T-helper 1 cell treated with Interleukin-12 subunit alpha and Interleukin-12 subunit beta and Interleukin-4 antibody, amounts not matched to agents 30 ng/mL and 1 ng/mL, for 36 hours (primary cell): Measurements from ENCODE around the gene RPL5. TPM values are rescaled to one million over a fixed set of nuclear protein-coding genes. Genes with fewer than 3 reads are reported as not detected.

Source experiments
- intact Hi-C: fragments of 100-400 bp; cut with micrococcal nuclease; formaldehyde crosslinking; loops from one replicate; pipeline ENCODE4 v1.15.1; 2024
- total RNA-seq: library from RNA; stranded (reverse); gene quantifications from 2 replicates; pipeline ENCODE4 v1.2.3, GENCODE V29; 2022

RPL5 gene
- total RNA-seq, 1 donor from 2014 or later, result 661 TPM

DNA sequence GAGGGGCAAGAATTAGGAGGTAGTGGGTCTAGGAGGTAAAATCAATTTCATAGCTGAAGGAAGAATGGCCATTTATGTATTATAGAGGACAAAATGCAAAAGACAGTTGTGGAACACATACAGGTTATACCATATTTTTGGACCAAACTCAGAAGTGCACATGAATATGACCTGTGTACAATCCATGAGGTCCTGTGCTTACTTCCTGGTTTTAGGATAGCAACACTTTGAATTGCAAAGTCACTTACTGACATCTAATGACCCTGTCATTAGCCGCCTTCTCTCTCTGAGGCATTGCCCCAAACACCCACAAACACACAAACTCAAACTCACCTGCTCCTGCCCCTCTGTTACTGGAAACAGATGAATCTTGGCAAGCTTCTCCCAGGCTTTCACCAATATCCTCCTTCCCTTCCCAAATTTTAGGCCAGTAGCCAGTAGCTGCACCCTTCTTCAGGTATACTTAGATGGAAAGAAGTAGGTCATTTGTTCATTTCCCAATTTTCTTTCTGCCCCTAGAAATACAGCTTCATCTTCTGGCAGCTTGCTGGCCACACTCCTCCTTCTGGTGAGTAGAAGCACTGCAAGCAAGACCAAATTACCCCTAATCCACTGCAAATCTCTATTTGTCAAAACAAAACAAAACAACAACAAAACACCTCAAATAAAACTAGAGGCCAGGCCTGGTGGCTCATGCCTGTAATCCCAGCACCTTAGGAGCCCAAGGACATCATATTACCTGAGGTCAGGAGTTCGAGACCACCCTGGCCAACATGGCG lies 13.7 kb upstream of the RPL5 start:
- intact Hi-C loops, result loop anchor here (1.0 kb wide), 3 partner anchors 34 to 821 kb away; no protein-coding TSS in a partner anchor

DNA sequence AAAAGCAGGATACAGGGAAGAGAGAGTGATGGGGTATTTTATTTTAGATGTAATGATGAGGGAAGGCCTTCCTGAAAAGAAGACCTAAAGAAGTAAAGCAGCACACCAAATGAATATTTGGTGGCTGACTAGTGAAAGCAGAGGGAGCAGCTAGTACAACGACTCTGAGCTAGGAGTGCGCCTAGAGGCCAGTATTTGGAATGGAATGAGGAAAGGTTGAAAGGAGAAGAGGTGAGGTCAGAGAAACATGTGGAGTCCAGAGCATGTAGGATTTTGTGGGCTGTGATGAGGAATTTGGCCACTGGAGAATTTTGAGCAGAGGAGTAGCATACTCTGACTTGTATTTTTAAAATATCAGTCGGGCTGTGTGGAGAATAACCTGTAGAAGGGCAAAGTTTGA lies 11.8 kb upstream of the RPL5 start:
- intact Hi-C loops, result no loop called here

DNA sequence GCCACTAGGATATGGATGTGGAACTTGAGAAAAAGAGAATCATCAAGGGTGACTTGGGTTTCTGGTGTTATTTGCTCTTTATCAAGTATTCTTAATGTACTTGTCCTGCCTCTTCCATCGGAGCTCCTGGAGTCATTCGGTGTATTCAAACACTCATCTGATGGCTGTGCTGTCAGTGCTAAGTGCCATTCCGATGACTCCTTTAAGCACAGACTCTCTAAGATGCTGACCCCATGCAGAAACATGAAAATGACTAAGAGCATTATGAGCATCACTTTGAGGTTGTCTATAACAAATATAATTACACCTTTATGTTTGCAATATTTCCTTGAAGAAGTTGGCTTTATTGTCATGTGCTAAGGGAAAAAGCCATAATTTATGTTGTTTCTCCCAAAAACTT lies 11.3 kb upstream of the RPL5 start:
- intact Hi-C loops, result no loop called here

DNA sequence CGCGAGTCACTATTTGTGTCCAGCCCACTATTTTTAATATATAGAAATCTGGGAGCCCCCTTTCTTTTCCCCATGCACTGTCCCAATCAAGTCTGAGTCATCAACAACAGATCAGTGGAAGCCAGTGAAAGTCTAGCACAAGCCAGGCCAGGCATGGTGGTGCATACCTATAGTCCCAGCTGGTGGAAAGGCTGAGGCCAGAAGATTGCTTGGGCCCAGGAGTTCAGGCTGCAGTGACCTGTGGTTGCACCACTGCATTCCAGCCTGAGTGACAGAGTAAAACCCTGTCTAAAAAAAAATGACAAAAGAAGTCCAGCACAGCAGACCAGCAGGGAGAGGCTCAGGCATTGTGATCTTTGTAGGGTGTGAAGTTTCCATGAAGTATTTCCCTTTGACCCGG lies 9.0 kb upstream of the RPL5 start:
- intact Hi-C loops, result no loop called here

DNA sequence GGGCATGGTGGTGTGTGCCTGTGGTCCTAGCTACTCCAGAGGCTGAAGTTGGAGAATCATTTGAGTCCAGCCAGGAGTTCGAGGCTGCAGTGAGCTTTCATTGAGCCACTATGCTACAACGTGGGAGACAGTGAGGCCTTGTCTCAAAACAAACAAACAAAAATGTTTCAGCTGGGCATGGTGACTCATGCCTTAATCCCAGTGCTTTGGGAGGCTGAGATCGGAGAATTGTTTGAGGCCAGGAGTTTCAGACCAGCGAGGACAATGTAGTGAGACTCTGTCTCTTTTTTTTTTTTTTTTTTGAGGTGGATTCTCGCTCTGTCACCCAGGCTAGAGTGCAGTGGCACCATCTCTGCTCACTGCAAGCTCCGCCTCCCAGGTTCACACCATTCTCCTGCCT lies 5.0 kb upstream of the RPL5 start:
- intact Hi-C loops, result no loop called here

DNA sequence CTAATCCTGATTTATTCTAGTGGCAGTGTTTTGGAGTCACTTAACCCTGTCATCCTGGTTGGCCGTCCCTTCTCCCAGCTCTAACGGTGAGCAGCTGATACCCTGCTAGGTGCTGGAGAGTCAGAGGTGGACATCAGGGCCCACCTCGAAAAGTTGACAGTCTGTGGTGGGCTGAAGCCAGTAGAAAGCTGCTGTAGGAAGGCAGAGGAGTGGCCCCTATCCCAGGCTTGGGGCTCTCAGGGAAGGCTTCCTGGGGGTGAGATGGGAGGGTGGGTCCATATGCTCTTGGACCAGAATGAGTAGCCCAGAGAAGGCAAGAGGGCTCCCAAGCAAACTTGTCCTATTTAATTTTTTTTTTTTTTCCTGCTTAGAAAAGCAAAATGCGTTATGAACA lies 475 bp upstream of the RPL5 start:
- intact Hi-C loops, result loop anchor here (1.0 to 10.0 kb wide), 11 partner anchors 10 to 1327 kb away; partner anchors contain the start of genes BTBD8, CDC7, DNTTIP2 and DR1

GRCh38 chr1:92832537-92833114 lies 786 bp downstream of the RPL5 start:
- intact Hi-C loops, result loop anchor here (1.0 to 10.0 kb wide), 14 partner anchors 26 to 1810 kb away; partner anchors contain the start of genes BTBD8, CDC7, DNTTIP2 and GCLM

- intact Hi-C loops, result loop anchor here (2.0 to 10.0 kb wide), 8 partner anchors 297 to 1329 kb away; partner anchors contain the start of genes BTBD8, CDC7, DNTTIP2 and GCLM
These were observed 2.0 kb downstream of the RPL5 start for GRCh38 chr1:92833840-92834239.

DNA sequence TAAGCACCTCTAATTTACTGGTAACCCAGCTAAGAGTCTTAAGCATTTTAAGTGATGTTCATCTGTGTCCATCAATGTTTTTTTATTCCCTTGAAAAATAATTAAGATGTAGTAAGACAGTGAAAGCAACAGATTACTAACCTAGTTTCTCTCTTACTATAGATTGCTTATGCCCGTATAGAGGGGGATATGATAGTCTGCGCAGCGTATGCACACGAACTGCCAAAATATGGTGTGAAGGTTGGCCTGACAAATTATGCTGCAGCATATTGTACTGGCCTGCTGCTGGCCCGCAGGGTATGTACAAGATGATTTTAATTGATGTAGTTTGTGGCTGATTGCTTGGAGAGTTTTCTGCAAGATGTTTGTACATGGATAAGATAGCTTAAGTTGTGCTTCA lies 2.8 kb downstream of the RPL5 start:
- intact Hi-C loops, result loop anchor here (5.0 to 10.0 kb wide), 7 partner anchors 297 to 1330 kb away; partner anchors contain the start of genes BTBD8, CDC7, DNTTIP2 and GFI1

GRCh38 chr1:92837062-92837461 lies 5.2 kb downstream of the RPL5 start:
- intact Hi-C loops, result loop anchor here (10.0 kb wide), 2 partner anchors 1038 to 1332 kb away; partner anchors contain the start of genes CDC7 and DNTTIP2

DNA sequence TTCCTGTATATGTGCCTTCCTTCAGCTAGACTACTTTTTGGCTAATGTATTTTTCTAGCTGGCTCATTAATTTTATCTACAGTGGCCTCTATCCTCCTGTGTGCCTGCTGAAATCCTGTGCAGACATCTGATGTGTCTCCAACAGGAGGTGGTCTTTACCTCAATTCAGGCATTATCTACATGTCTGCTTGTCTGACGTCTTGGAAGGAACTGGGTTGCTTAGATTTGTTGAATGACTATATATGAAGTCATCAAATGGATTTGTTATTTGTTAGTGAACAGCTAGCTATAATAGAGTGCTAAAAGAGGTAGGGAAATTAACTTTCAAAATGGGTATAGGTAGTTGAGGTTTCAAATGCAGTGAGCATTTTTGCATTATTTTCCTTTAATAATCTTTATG lies 6.7 kb downstream of the RPL5 start:
- intact Hi-C loops, result loop anchor here (10.0 kb wide), 2 partner anchors 1036 to 1334 kb away; partner anchors contain the start of genes CDC7 and DNTTIP2

DNA sequence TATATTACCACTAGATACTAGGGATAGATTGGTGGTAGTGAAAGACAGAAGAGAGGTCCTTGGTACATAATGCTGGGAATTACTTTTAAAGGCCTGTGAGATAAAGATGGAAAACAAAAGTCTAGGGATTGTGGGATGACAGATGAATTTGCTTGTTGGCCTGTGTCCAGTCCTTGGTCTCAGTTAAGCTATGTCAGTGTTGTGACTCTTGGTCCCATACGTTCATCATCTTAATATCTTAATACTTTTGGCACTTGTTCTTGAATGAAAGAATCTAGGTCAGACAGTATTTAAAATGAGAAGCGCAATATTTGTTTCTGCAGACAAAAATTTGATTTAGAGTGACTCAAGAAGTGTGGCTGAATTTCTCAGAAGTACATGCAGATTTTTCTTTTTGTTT lies 7.6 kb downstream of the RPL5 start:
- intact Hi-C loops, result loop anchor here (10.0 kb wide), 2 partner anchors 1035 to 1335 kb away; partner anchors contain the start of genes CDC7 and DNTTIP2

DNA sequence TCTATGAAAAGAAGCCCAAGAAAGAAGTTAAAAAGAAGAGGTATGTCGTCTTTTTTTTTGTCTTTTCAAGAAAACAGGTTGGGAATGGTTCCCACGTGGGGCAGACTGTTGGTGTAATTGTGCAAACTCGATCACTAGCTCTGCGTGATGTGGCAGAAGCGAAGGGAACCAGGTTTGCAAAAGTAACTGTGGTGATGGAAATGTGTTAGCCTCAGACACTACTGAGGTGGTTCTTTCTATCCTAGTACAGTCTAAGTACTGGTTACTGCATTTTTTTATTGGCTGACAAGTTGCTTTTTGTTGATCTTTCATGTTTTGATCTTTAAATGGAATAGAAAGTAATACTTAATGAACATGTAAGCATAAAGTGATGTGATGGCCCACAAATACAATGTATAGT lies 8.8 kb downstream of the RPL5 start:
- intact Hi-C loops, result no loop called here

- intact Hi-C loops, result no loop called here
These were observed 10.5 kb downstream of the RPL5 start for GRCh38 chr1:92842082-92843045.

GRCh38 chr1:92843046-92843423 lies 11.2 kb downstream of the RPL5 start:
- intact Hi-C loops, result no loop called here

GRCh38 chr1:92843429-92844352 lies 11.9 kb downstream of the RPL5 start:
- intact Hi-C loops, result no loop called here

GRCh38 chr1:92844439-92844838 lies 12.6 kb downstream of the RPL5 start:
- intact Hi-C loops, result no loop called here

GRCh38 chr1:92845908-92846307 lies 14.1 kb downstream of the RPL5 start:
- intact Hi-C loops, result no loop called here

DNA sequence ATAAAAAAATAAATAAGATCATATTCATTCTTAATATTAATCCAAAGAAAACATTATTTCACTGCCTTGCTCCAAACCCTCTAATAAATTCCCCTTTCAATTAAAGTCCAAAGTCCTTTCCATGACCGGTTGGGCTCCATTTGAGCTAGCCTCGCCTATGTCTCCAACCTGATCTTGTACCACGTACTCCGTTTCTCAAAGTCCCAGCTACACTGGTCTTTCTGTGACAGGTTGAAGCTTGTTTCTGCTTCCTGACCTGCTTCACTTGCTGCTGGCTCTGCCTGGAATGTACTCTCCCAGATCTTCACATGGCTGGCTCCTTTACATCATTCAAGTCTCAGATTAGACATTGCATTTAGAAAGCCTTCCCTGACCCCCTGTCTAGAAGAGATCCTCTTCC lies 16.4 kb downstream of the RPL5 start:
- intact Hi-C loops, result no loop called here

DNA sequence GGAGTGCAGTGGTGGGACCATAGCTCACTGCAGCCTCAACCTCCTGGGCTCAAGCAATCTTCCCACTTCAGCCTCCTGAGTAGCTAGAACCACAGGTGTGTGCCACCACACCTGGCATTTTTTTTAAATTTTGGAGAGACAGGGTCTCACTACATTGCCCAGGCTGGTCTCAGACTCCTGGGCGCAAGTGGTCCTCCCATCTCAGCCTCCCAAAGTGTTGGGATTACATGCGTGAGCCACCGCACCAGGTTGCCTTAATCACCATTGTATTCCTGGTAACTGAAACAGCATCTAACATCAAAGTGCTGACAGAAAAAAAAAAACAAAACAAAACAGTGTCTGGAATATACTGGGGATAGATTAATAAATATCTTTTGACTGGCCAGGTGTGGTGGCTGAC lies 18.2 kb downstream of the RPL5 start:
- intact Hi-C loops, result no loop called here
